K562 (cell line): Measurements from ENCODE around the gene TMEM92. TPM values are rescaled to one million over a fixed set of nuclear protein-coding genes. Genes with fewer than 3 reads are reported as not detected.
"Not testable (repeated sequence)": the region's sequence is repeated elsewhere in the genome, so short reads cannot be mapped to it uniquely, and the experiment has no call there.

Experiments used
- ATAC-seq: fragments of 200-7000 bp; cut with Tn5 transposase; 3 replicates; pipeline ENCODE4 v1.9.1; 2020; ENCODE audit warnings: moderate library complexity
- BruUV-seq: library from RNA; stranded (reverse); fragments of 400-500 nt; replicated peaks from 2 replicates; lab custom pipeline; 2021; lab: Mats Ljungman, UMichigan
- CTCF ChIA-PET: fragments of 300-600 bp; formaldehyde crosslinking; extraction: SDS; loops from one replicate; lab custom pipeline; 2021; ENCODE audit warnings: low intra/inter-chr PET ratio; lab: Yijun Ruan, JAX
- POLR2A ChIA-PET: fragments of 300-600, 350-650 bp; sonication (Branson Sonifier 250); formaldehyde crosslinking; extraction: SDS; loops from one replicate; lab custom pipeline; 2021; ENCODE audit warnings: antibody characterized with exemption, inconsistent platforms; lab: Yijun Ruan, JAX
- DNase-seq, 4 experiments: peaks; one replicate each; pipeline versions ENCODE4 v3.0.0 to v3.0.0-alpha.2; 2011 to 2018; ENCODE audit warnings: low spot score in 3 of 4, mixed read lengths in 3 of 4; ENCODE audit errors: extremely low read depth in 1 of 4
- FAIRE-seq: peaks from 2 replicates; lab custom pipeline; 2011; peaks lifted over from hg19 to GRCh38; lab: Jason Lieb, UNC
- H2AFZ ChIP-seq: 2 replicates; pipeline ENCODE4 v1.6.0; 2011; ENCODE audit warnings: low read depth, low read length, control low read depth, inconsistent platforms
- H3K27ac ChIP-seq: fragments of 200-600 bp; 3 replicates; pipeline ENCODE4 v1.8.0; 2011; ENCODE audit warnings: low read depth, mild to moderate bottlenecking, control low read depth, inconsistent platforms, low read length, moderate library complexity, mixed read lengths; ENCODE audit errors: extremely low read depth
- H3K27me3 ChIP-seq, 2 experiments: fragments of 300-600 bp in 1 of 2; 2 replicates in 1 of 2; 3 replicates in 1 of 2; pipeline versions ENCODE4 v1.6.0 to v1.8.0; 2011; ENCODE audit warnings: inconsistent platforms in 2 of 2, low read length in 2 of 2, mild to moderate bottlenecking in 1 of 2, mixed read lengths in 1 of 2, moderate library complexity in 1 of 2; ENCODE audit not compliant: control insufficient read depth in 2 of 2, insufficient read depth in 2 of 2
- H3K36me3 ChIP-seq: fragments of 300-600 bp; 3 replicates; pipeline ENCODE4 v1.8.0; 2011; ENCODE audit warnings: mild to moderate bottlenecking, low read length, inconsistent platforms; ENCODE audit not compliant: control insufficient read depth, insufficient read depth
- H3K4me1 ChIP-seq, 2 experiments: fragments of 200-600 bp in 1 of 2; replicated peaks in 1 of 2; 2 replicates in 1 of 2; 3 replicates in 1 of 2; pipeline versions ENCODE4 v1.5.1 to v1.8.0; 2011; ENCODE audit warnings: inconsistent platforms in 2 of 2, low read length in 2 of 2, mild to moderate bottlenecking in 1 of 2, mixed read lengths in 1 of 2, moderate library complexity in 1 of 2; ENCODE audit not compliant: control insufficient read depth in 2 of 2, insufficient read depth in 2 of 2
- H3K4me2 ChIP-seq: 2 replicates; pipeline ENCODE4 v1.6.1; 2011; ENCODE audit warnings: low read length, control low read depth, inconsistent platforms, mixed read lengths; ENCODE audit not compliant: insufficient read depth
- H3K4me3 ChIP-seq: fragments of 200-600 bp; sonication (generic), shearing (Covaris generic); 2 replicates; pipeline ENCODE4 v1.5.1; 2016; ENCODE audit warnings: control low read depth, inconsistent platforms
- H3K79me2 ChIP-seq: fragments of 200-600 bp; 3 replicates; pipeline ENCODE4 v1.8.0; 2011; ENCODE audit warnings: low read length, inconsistent platforms; ENCODE audit not compliant: control insufficient read depth, insufficient read depth
- H3K9ac ChIP-seq, 2 experiments: 2 replicates each; pipeline versions ENCODE4 v1.6.0 to v1.6.1; 2011; ENCODE audit warnings: low read depth in 2 of 2, low read length in 2 of 2, control low read depth in 1 of 2, inconsistent platforms in 1 of 2, mild to moderate bottlenecking in 1 of 2, mixed read lengths in 1 of 2; ENCODE audit not compliant: insufficient read depth in 1 of 2
- H3K9me1 ChIP-seq: one replicate; pipeline ENCODE4 v1.6.0; 2011; ENCODE audit warnings: inconsistent platforms, mild to moderate bottlenecking, low read length, moderate library complexity; ENCODE audit not compliant: control insufficient read depth, insufficient read depth
- H3K9me3 ChIP-seq: replicated peaks from 2 replicates; pipeline ENCODE4 v1.5.1; 2011; ENCODE audit warnings: low read depth, low read length, inconsistent platforms; ENCODE audit not compliant: control insufficient read depth, insufficient read depth
- H4K20me1 ChIP-seq: replicated peaks from 2 replicates; pipeline ENCODE4 v1.6.1; 2011; ENCODE audit warnings: low read length, inconsistent platforms, mixed read lengths; ENCODE audit not compliant: control insufficient read depth, insufficient read depth
- AFF4 ChIP-seq: sonication (generic); formaldehyde crosslinking; IDR thresholded peaks from 2 replicates; pipeline ENCODE4 v1.8.0; 2023; ENCODE audit warnings: mild to moderate bottlenecking, missing genetic modification reagents
- ASH1L ChIP-seq: fragments of 450-650 bp; IDR thresholded peaks from 2 replicates; pipeline ENCODE4 v1.6.1; 2018; ENCODE audit warnings: borderline replicate concordance, mild to moderate bottlenecking, low read depth; ENCODE audit not compliant: partially characterized antibody
- DACH1 ChIP-seq: fragments of 450-650 bp; IDR thresholded peaks from 2 replicates; pipeline ENCODE4 v1.6.1; 2018; ENCODE audit not compliant: partially characterized antibody
- WGBS: fragments of 100-300 bp; shearing (Covaris generic); methylation state at CpG from one replicate; pipeline ENCODE4 v1.1.6; 2016; ENCODE audit warnings: low coverage, mixed read lengths; ENCODE audit not compliant: insufficient coverage; ENCODE audit errors: missing lambda C conversion rate; 5-methylcytosine and 5-hydroxymethylcytosine counted together
- in situ Hi-C: fragments of 300-500 bp; cut with MboI; formaldehyde crosslinking; loops from 4 replicates; pipeline ENCODE4 v1.15.0; 2018; ENCODE audit warnings: inconsistent platforms, mixed read lengths
- intact Hi-C: fragments of 100-400 bp; cut with micrococcal nuclease; formaldehyde crosslinking; loops from 2 replicates; pipeline ENCODE4 v1.14.2; 2022
- polyA plus RNA-seq, 8 experiments: library from polyadenylated mRNA; depleted of rRNA in 4 of 8; stranded (reverse) in 5 of 8; unstranded in 3 of 8; fragments of >200 nt; fragmentation: Nextera tagmentation in 2 of 8; fragmentation: Illumina TruSeq in 1 of 8; extraction: Ambion mirVana in 2 of 8; extraction: Trizol in 1 of 8; gene quantifications; 2 replicates each; pipeline versions ENCODE4 v1.2.1 to v1.2.3, GENCODE V29; 2011 to 2014; ENCODE audit warnings: inconsistent platforms in 1 of 8, missing spikeins in 1 of 8
- total RNA-seq, 7 experiments: library from RNA; depleted of rRNA in 6 of 7; stranded (reverse); fragments of >200 nt in 6 of 7; fragmentation: Illumina TruSeq in 2 of 7; extraction: Trizol in 2 of 7; gene quantifications; 2 replicates each; pipeline versions ENCODE4 v1.2.1 to v1.2.3, GENCODE V29; 2011 to 2021; ENCODE audit warnings: low replicate concordance in 1 of 7
- TF ChIP-seq, protein P1 (sequence below): sonication (generic); formaldehyde crosslinking; IDR thresholded peaks from 2 replicates; pipeline ENCODE4 v1.8.0; 2023; ENCODE audit warnings: mild to moderate bottlenecking, missing genetic modification reagents
- TF ChIP-seq, protein P2 (sequence below): IDR thresholded peaks from 2 replicates; pipeline ENCODE4 v1.6.1; 2016; ENCODE audit warnings: missing genetic modification characterization, missing compliant biosample characterization

TMEM92 gene
- total and polyA plus RNA-seq, 9 of the 15 experiments (the other 6 are each of a cell fraction or from before 2014, with no cell fraction given): 0.14 to 2.1 (median 0.40) TPM

DNA sequence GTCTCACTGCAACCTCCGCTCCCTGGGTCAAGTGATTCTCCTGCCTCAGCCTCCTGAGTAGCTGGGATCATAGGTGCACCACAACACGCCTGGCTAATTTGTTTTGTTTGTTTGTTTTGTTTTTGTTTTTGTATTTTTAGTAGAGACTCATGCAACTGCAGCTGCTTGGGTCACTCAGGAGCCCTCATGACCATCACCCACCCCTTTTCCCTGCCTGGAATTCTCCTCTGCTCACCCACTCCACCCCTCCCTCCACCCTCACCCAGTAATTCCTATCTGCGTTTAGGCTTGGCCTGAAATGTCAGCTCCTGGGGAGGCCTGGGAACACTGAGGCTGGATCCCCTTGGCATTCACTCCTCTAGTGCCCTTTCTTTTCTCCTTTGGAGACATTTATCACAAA, 25.5 kb downstream of the TMEM92 start (continued):
- TF ChIP-seq, protein P1, sequence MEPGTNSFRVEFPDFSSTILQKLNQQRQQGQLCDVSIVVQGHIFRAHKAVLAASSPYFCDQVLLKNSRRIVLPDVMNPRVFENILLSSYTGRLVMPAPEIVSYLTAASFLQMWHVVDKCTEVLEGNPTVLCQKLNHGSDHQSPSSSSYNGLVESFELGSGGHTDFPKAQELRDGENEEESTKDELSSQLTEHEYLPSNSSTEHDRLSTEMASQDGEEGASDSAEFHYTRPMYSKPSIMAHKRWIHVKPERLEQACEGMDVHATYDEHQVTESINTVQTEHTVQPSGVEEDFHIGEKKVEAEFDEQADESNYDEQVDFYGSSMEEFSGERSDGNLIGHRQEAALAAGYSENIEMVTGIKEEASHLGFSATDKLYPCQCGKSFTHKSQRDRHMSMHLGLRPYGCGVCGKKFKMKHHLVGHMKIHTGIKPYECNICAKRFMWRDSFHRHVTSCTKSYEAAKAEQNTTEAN: no peak
- TF ChIP-seq AFF4 (CRISPR knock-in tag) (no peak), DACH1 (no peak), ASH1L (no peak)

DNA sequence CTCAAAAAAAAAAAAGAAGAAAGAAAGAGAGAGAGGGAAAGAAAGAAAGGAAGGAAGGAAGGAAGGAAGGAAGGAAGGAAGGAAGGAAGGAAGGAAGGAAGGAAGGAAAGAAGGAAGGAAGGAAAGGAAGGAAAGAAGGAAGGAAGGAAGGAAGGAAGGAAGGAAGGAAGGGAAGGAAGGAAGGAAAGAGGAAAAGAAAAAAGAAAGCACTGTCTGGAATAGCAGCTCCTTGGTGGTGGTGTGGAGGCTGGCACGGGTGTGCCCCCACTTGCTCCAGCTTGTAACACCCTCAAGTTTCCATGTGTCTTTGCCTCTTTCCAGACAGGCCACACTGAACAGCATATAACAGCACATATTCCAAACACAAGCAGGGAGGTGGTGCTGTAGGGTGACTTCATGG, 26.6 kb downstream of the TMEM92 start:
- H3K27ac ChIP-seq, H3K9me3 ChIP-seq, intact Hi-C loops, FAIRE-seq, DNase-seq, H3K9ac ChIP-seq, in situ Hi-C loops, H3K4me3 ChIP-seq, H4K20me1 ChIP-seq, BruUV-seq, H3K4me2 ChIP-seq, H3K79me2 ChIP-seq, ATAC-seq, H2AFZ ChIP-seq, CTCF ChIA-PET, H3K36me3 ChIP-seq, H3K9me1 ChIP-seq, H3K4me1 ChIP-seq: not testable (repeated sequence)
- TF ChIP-seq, protein P2, sequence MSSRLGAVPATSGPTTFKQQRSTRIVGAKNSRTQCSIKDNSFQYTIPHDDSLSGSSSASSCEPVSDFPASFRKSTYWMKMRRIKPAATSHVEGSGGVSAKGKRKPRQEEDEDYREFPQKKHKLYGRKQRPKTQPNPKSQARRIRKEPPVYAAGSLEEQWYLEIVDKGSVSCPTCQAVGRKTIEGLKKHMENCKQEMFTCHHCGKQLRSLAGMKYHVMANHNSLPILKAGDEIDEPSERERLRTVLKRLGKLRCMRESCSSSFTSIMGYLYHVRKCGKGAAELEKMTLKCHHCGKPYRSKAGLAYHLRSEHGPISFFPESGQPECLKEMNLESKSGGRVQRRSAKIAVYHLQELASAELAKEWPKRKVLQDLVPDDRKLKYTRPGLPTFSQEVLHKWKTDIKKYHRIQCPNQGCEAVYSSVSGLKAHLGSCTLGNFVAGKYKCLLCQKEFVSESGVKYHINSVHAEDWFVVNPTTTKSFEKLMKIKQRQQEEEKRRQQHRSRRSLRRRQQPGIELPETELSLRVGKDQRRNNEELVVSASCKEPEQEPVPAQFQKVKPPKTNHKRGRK: 0 out of 2 replicates have a peak, but pooled peaks have one; percentile 37
- peaks cover 2 to 29% of the 10 kb centered on the region in 2 experiments; a peak in 3 of 5 replicates for H3K27me3 ChIP-seq
- WGBS: 0% methylated on average over 1 of the region's 1 CpG
- POLR2A ChIA-PET: interaction anchor here (1.1 to 1.4 kb wide), 2 partner anchors 11 to 178 kb away, joined by 3 to 5 read pairs; no protein-coding TSS in a partner anchor
